Measurements from ENCODE around the gene JAG1.

- TF ChIP-seq CTCF (IDR thresholded peaks at IDR 0.05) (no peak), POLR2A (IDR thresholded peaks at IDR 0.05) (no peak)
These were observed 34.8 kb upstream of the JAG1 start for GRCh38 chr20:10708351-10709185.
